Caco-2 (cell line): ENCODE results near the gene CHRD. TPM values are rescaled to one million over a fixed set of nuclear protein-coding genes. Genes with fewer than 3 reads are reported as not detected.

ENCODE experiments used
- BruUV-seq: library from RNA; stranded (reverse); fragments of 400-500 nt; replicated peaks from 2 replicates; lab custom pipeline; 2021; lab: Mats Ljungman, UMichigan
- CTCF ChIA-PET: fragments of 300-600 bp; sonication (Branson Sonifier 250); formaldehyde crosslinking; loops from one replicate; lab custom pipeline; 2022; ENCODE audit warnings: antibody characterized with exemption; lab: Charles Lee
- POLR2A ChIA-PET: fragments of 300-600 bp; sonication (Branson Sonifier 250); formaldehyde crosslinking; loops from one replicate; lab custom pipeline; 2022; ENCODE audit warnings: antibody characterized with exemption; lab: Charles Lee
- DNase-seq, 2 experiments: peaks; one replicate each; pipeline versions ENCODE4 v3.0.0 to v3.0.0-alpha.2; 2020 to 2022
- H3K27me3 ChIP-seq: replicated peaks from 2 replicates; pipeline ENCODE4 v1.6.0; 2011; ENCODE audit warnings: low read length; ENCODE audit not compliant: control insufficient read depth, insufficient read depth
- H3K36me3 ChIP-seq: 2 replicates; pipeline ENCODE4 v1.5.1; 2011; ENCODE audit warnings: low read length; ENCODE audit not compliant: control insufficient read depth, insufficient read depth
- H3K4me1 ChIP-seq: fragments of 250-450 bp; sonication (Bioruptor Pico); 2 replicates; pipeline ENCODE4 v1.5.1; 2020; ENCODE audit warnings: mild to moderate bottlenecking
- H3K4me3 ChIP-seq: 2 replicates; pipeline ENCODE4 v1.5.1; 2011; ENCODE audit warnings: low read depth, mild to moderate bottlenecking, control low read depth, low read length
- H3K9me3 ChIP-seq: fragments of 250-450 bp; sonication (Bioruptor Pico); 2 replicates; pipeline ENCODE4 v1.5.1; 2020; ENCODE audit warnings: mild to moderate bottlenecking, moderate library complexity
- H3K27ac Mint-ChIP-seq: one replicate; pipeline ENCODE4 v1.8.0; 2022; ENCODE audit warnings: mixed read lengths; ENCODE audit not compliant: unreplicated experiment
- H3K27me3 Mint-ChIP-seq: one replicate; pipeline ENCODE4 v1.8.0; 2022; ENCODE audit warnings: mixed read lengths; ENCODE audit not compliant: insufficient read depth, unreplicated experiment
- H3K36me3 Mint-ChIP-seq: one replicate; pipeline ENCODE4 v1.8.0; 2022; ENCODE audit warnings: mild to moderate bottlenecking, mixed read lengths; ENCODE audit not compliant: insufficient read depth, unreplicated experiment
- H3K4me1 Mint-ChIP-seq: one replicate; pipeline ENCODE4 v1.8.0; 2022; ENCODE audit warnings: low read depth, mixed read lengths; ENCODE audit not compliant: unreplicated experiment
- H3K4me3 Mint-ChIP-seq: one replicate; pipeline ENCODE4 v1.8.0; 2022; ENCODE audit warnings: mild to moderate bottlenecking, moderate library complexity, mixed read lengths; ENCODE audit not compliant: unreplicated experiment
- H3K9me3 Mint-ChIP-seq: one replicate; pipeline ENCODE4 v1.8.0; 2022; ENCODE audit warnings: mixed read lengths; ENCODE audit not compliant: unreplicated experiment
- intact Hi-C: fragments of 100-400 bp; cut with micrococcal nuclease; formaldehyde crosslinking; loops from one replicate; pipeline ENCODE4 v1.10.0; 2022; ENCODE audit not compliant: unreplicated experiment
- total RNA-seq: library from RNA; stranded (reverse); gene quantifications from 2 replicates; pipeline ENCODE4 v1.2.3, GENCODE V29; 2022
- TF ChIP-seq, protein P1 (sequence below), 2 experiments: fragments of 200-600 bp in 1 of 2; IDR thresholded peaks; 1 replicate in 1 of 2; 2 replicates in 1 of 2; pipeline versions ENCODE4 v1.5.1 to v1.8.0; 2011 to 2022; ENCODE audit warnings: antibody characterized with exemption in 1 of 2, control low read depth in 1 of 2, inconsistent platforms in 1 of 2, low read depth in 1 of 2, low read length in 1 of 2, mild to moderate bottlenecking in 1 of 2, moderate library complexity in 1 of 2; ENCODE audit not compliant: insufficient read depth in 1 of 2, severe bottlenecking in 1 of 2, unreplicated experiment in 1 of 2

CHRD gene
- total RNA-seq, 1 experiment from 2014 or later = 6.4 TPM

DNA sequence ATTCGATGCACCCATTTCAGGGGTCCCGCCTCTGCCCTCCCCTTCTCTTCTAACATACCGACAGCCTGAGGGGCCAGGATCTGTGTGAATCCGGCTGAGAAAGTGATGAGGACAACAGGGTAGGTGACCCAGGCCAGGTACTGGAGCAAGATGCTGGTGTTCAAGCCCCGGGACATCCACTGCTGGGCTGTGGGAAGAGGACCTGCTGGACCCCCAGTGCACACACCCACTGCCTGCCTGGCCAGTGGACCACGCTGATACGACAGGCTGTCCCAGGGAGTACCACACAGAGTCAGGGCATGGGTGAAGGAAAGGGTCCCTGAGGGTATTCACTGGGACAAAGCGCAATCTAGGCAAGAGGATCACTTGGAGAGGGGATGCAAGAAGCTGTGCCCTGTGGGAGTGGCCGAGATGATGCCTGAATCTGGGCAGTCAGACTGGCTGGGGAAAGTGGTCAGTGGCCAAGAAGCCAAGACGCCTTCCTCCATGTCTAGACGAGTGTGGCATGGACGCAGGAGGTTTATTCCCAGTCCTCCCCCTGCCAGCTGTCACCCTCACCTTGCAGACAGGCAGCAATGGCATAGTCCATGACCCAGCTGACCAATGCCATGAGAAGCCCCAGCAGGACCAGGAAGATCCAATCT lies 21.6 kb upstream of the CHRD start:
- no peak overlapping the region for H3K27ac Mint-ChIP-seq
- POLR2A ChIA-PET = no interaction called here
- H3K4me3 Mint-ChIP-seq = no peak overlapping the region

DNA sequence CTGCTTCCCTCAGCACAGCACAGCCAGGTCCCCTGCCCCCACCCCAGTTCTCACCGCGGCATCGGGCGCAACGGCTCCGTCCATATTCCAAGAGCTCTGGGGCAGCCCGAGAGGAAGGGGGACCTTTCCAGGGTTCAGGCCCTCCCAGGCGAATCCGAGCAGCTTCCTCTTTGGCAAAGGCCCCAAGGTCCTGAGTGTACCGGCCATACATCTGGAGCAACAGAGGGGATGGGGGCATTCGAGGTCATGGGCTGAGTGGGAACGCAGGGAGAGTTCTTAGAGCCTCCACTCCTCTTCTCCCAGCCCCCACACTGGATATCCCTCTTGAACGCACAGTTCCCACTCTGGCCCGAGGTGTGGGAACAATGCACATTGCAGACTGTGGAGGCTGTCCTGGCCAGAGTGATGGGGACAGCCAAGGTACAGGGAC lies 20.9 kb upstream of the CHRD start:
- H3K9me3 ChIP-seq = no peaks in the 10 kb centered on the region
- H3K4me1 ChIP-seq = no peaks in the 10 kb centered on the region
- intact Hi-C loops = no loop called here
- Mint-ChIP-seq H3K36me3 (peaks cover 13% of the 10 kb centered on the region), H3K27ac (no peak overlapping the region), H3K9me3 (no peaks in the 10 kb centered on the region), H3K27me3 (no peaks in the 10 kb centered on the region), H3K4me1 (peaks cover 11% of the 10 kb centered on the region), H3K4me3 (peak overlapping the region; percentile 28)
- BruUV-seq = no TSS peak
- ChIA-PET CTCF (no interaction called here), POLR2A (no interaction called here)
- H3K4me3 ChIP-seq = no peak overlapping the region
- DNase-seq = no peak
- peaks cover 1% of the 10 kb centered on the region; the same call in 1 of the 2 replicates for H3K36me3 ChIP-seq
- no peaks in the 10 kb centered on the region for H3K27me3 ChIP-seq
- TF ChIP-seq, protein P1, sequence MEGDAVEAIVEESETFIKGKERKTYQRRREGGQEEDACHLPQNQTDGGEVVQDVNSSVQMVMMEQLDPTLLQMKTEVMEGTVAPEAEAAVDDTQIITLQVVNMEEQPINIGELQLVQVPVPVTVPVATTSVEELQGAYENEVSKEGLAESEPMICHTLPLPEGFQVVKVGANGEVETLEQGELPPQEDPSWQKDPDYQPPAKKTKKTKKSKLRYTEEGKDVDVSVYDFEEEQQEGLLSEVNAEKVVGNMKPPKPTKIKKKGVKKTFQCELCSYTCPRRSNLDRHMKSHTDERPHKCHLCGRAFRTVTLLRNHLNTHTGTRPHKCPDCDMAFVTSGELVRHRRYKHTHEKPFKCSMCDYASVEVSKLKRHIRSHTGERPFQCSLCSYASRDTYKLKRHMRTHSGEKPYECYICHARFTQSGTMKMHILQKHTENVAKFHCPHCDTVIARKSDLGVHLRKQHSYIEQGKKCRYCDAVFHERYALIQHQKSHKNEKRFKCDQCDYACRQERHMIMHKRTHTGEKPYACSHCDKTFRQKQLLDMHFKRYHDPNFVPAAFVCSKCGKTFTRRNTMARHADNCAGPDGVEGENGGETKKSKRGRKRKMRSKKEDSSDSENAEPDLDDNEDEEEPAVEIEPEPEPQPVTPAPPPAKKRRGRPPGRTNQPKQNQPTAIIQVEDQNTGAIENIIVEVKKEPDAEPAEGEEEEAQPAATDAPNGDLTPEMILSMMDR (IDR thresholded peaks at IDR 0.05; ENCODE audit: insufficient read depth in 1 of 2, low read depth in 1 of 2, low read length in 1 of 2, severe bottlenecking in 1 of 2, unreplicated experiment in 1 of 2) = no peak

More for the DNA sequence above, 21.6 kb upstream of the CHRD start:
- DNase-seq = peak in 1 of 2 experiments; percentile 37
- H3K9me3 Mint-ChIP-seq = no peaks in the 10 kb centered on the region
- H3K36me3 Mint-ChIP-seq = peaks cover 9% of the 10 kb centered on the region
- Histone ChIP-seq H3K27me3 (no peaks in the 10 kb centered on the region), H3K9me3 (no peaks in the 10 kb centered on the region), H3K4me1 (no peaks in the 10 kb centered on the region), H3K4me3 (no peak overlapping the region), H3K36me3 (peaks cover 1% of the 10 kb centered on the region; the same call in 1 of the 2 replicates)
- H3K4me1 Mint-ChIP-seq = peaks cover 11% of the 10 kb centered on the region
- intact Hi-C loops = no loop called here
- no TSS peak for BruUV-seq
- TF ChIP-seq, protein P1 (IDR thresholded peaks at IDR 0.05; ENCODE audit: insufficient read depth in 1 of 2, low read depth in 1 of 2, low read length in 1 of 2, severe bottlenecking in 1 of 2, unreplicated experiment in 1 of 2) = no peak
- H3K27me3 Mint-ChIP-seq = no peaks in the 10 kb centered on the region
- CTCF ChIA-PET = no interaction called here

DNA sequence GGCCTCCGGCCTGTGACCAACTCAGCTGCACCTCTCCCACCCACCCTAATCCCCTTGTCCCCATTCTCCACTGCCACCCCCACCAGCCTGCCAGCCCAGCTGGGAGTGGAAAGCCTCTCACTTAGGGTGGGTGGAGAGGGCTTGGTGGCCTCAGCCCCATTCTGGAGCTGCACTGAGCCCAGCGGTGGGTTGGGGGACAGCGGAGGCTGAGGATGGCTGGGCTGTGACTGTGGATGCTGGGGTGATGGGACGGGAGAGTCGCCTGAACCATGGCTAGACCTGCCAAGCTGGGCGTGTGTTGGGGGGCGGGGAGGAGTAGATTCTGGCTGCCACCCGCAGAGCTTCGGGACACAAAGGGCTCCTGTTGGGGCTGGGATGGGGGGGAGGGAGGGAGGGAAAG lies 20.2 kb upstream of the CHRD start:
- Mint-ChIP-seq H3K4me1 (peaks cover 11% of the 10 kb centered on the region), H3K36me3 (peaks cover 16% of the 10 kb centered on the region), H3K27ac (no peak overlapping the region), H3K4me3 (peak overlapping the region; percentile 97), H3K9me3 (no peaks in the 10 kb centered on the region), H3K27me3 (no peaks in the 10 kb centered on the region)
- TF ChIP-seq, protein P1 (IDR thresholded peaks at IDR 0.05; ENCODE audit: insufficient read depth in 1 of 2, low read depth in 1 of 2, low read length in 1 of 2, severe bottlenecking in 1 of 2, unreplicated experiment in 1 of 2) = no peak
- Histone ChIP-seq H3K9me3 (no peaks in the 10 kb centered on the region), H3K27me3 (no peaks in the 10 kb centered on the region; the same call in 1 of the 2 replicates), H3K4me1 (peaks cover 3% of the 10 kb centered on the region; the same call in 1 of the 2 replicates), H3K4me3 (no peak overlapping the region), H3K36me3 (peaks cover 1% of the 10 kb centered on the region; the same call in 1 of the 2 replicates)
- BruUV-seq = no TSS peak
- ChIA-PET CTCF (interaction anchor here (1.7 kb wide), 1 partner anchor 12 kb away, joined by 5 read pairs; no protein-coding TSS in a partner anchor), POLR2A (no interaction called here)
- intact Hi-C loops = no loop called here
- DNase-seq = no peak
